HEK293 (cell line): ENCODE results near the gene ZBTB14.

Source experiments
- IKZF3 ChIP-seq: fragments of 450-650 bp; IDR thresholded peaks from 2 replicates; pipeline ENCODE4 v1.5.0; 2018; ENCODE audit warnings: missing biosample characterization, mild to moderate bottlenecking, missing genetic modification characterization, moderate library complexity
- MZF1 ChIP-seq: fragments of 450-650 bp; formaldehyde crosslinking; IDR thresholded peaks from 2 replicates; pipeline ENCODE4 v1.5.1; 2017; ENCODE audit warnings: missing biosample characterization, missing genetic modification characterization, borderline replicate concordance
- SCRT1 ChIP-seq: fragments of 450-650 bp; formaldehyde crosslinking; IDR thresholded peaks from 2 replicates; pipeline ENCODE4 v1.5.1; 2016; ENCODE audit warnings: missing biosample characterization, missing genetic modification characterization, borderline replicate concordance
- ZBTB1 ChIP-seq: fragments of 450-650 bp; formaldehyde crosslinking; IDR thresholded peaks from 2 replicates; pipeline ENCODE4 v1.5.1; 2016; ENCODE audit warnings: missing biosample characterization, missing genetic modification characterization
- ZBTB7A ChIP-seq: fragments of 450-650 bp; formaldehyde crosslinking; IDR thresholded peaks from 2 replicates; pipeline ENCODE4 v1.5.1; 2016; ENCODE audit warnings: low read depth, missing biosample characterization, missing genetic modification characterization
- ZFP37 ChIP-seq: fragments of 450-650 bp; formaldehyde crosslinking; IDR thresholded peaks from 2 replicates; pipeline ENCODE4 v1.5.1; 2016; ENCODE audit warnings: missing biosample characterization, missing genetic modification characterization
- ZNF169 ChIP-seq: fragments of 450-650 bp; formaldehyde crosslinking; IDR thresholded peaks from 2 replicates; pipeline ENCODE4 v1.5.1; 2016; ENCODE audit warnings: missing biosample characterization, missing genetic modification characterization
- ZNF19 ChIP-seq: fragments of 450-650 bp; formaldehyde crosslinking; IDR thresholded peaks from 2 replicates; pipeline ENCODE4; 2016; ENCODE audit warnings: missing biosample characterization, missing genetic modification characterization, low read depth
- ZNF211 ChIP-seq: fragments of 450-650 bp; formaldehyde crosslinking; IDR thresholded peaks from 2 replicates; pipeline ENCODE4 v1.5.1; 2016; ENCODE audit warnings: low read depth, missing biosample characterization, missing genetic modification characterization
- ZNF214 ChIP-seq: fragments of 450-650 bp; formaldehyde crosslinking; IDR thresholded peaks from 2 replicates; pipeline ENCODE4 v1.5.1; 2017; ENCODE audit warnings: missing biosample characterization, mild to moderate bottlenecking, missing genetic modification characterization, borderline replicate concordance
- ZNF23 ChIP-seq: fragments of 450-650 bp; formaldehyde crosslinking; IDR thresholded peaks from 2 replicates; pipeline ENCODE4 v1.5.1; 2016; ENCODE audit warnings: missing biosample characterization, missing genetic modification characterization, borderline replicate concordance
- ZNF274 ChIP-seq, 2 experiments: fragments of 200-500 bp in 1 of 2; fragments of 450-650 bp in 1 of 2; sonication (Bioruptor generic) in 1 of 2; formaldehyde crosslinking in 1 of 2; IDR thresholded peaks; 2 replicates each; pipeline versions ENCODE4 v1.5.1 to v1.6.1; 2014 to 2016; ENCODE audit warnings: borderline replicate concordance in 1 of 2, inconsistent platforms in 1 of 2, low read length in 1 of 2, missing biosample characterization in 1 of 2, missing genetic modification characterization in 1 of 2
- ZNF341 ChIP-seq: fragments of 450-650 bp; formaldehyde crosslinking; IDR thresholded peaks from 2 replicates; pipeline ENCODE4; 2016; ENCODE audit warnings: low read depth, missing biosample characterization, missing genetic modification characterization
- ZNF555 ChIP-seq: fragments of 450-650 bp; formaldehyde crosslinking; conservative IDR thresholded peaks from 2 replicates; pipeline ENCODE4 v1.5.1; 2017; ENCODE audit warnings: missing biosample characterization, mild to moderate bottlenecking, missing genetic modification characterization, inconsistent platforms
- ZNF629 ChIP-seq: fragments of 450-650 bp; formaldehyde crosslinking; IDR thresholded peaks from 2 replicates; pipeline ENCODE4 v1.5.1; 2017; ENCODE audit warnings: missing biosample characterization, missing genetic modification characterization
- ZNF660 ChIP-seq: fragments of 450-650 bp; IDR thresholded peaks from 2 replicates; pipeline ENCODE4 v1.5.1; 2018; ENCODE audit warnings: missing biosample characterization, mild to moderate bottlenecking, missing genetic modification characterization
- ZNF664 ChIP-seq: fragments of 450-650 bp; formaldehyde crosslinking; IDR thresholded peaks from 2 replicates; pipeline ENCODE4 v1.5.1; 2016; ENCODE audit warnings: missing biosample characterization, missing genetic modification characterization
- ZNF701 ChIP-seq: fragments of 450-650 bp; formaldehyde crosslinking; IDR thresholded peaks from 2 replicates; pipeline ENCODE4 v1.5.1; 2016; ENCODE audit warnings: missing biosample characterization, missing genetic modification characterization
- ZNF747 ChIP-seq: fragments of 450-650 bp; formaldehyde crosslinking; IDR thresholded peaks from 2 replicates; pipeline ENCODE4 v1.5.1; 2016; ENCODE audit warnings: missing biosample characterization, missing genetic modification characterization
- ZNF76 ChIP-seq: fragments of 450-650 bp; formaldehyde crosslinking; IDR thresholded peaks from 2 replicates; pipeline ENCODE4; 2016; ENCODE audit warnings: low read depth, missing biosample characterization, missing genetic modification characterization, borderline replicate concordance
- ZNF785 ChIP-seq: fragments of 450-650 bp; formaldehyde crosslinking; IDR thresholded peaks from 2 replicates; pipeline ENCODE4 v1.5.1; 2016; ENCODE audit warnings: missing biosample characterization, missing genetic modification characterization
- ZNF791 ChIP-seq: fragments of 450-650 bp; formaldehyde crosslinking; IDR thresholded peaks from 2 replicates; pipeline ENCODE4 v1.5.1; 2016; ENCODE audit warnings: missing biosample characterization, missing genetic modification characterization
- ZNF837 ChIP-seq: fragments of 450-650 bp; formaldehyde crosslinking; IDR thresholded peaks from 2 replicates; pipeline ENCODE4 v1.5.1; 2016; ENCODE audit warnings: missing biosample characterization, missing genetic modification characterization
- TF ChIP-seq, protein P1 (sequence below): fragments of 450-650 bp; formaldehyde crosslinking; conservative IDR thresholded peaks from 2 replicates; pipeline ENCODE4 v1.5.1; 2016; ENCODE audit warnings: low read depth, missing biosample characterization, missing genetic modification characterization
- TF ChIP-seq, protein P2 (sequence below): fragments of 450-650 bp; formaldehyde crosslinking; IDR thresholded peaks from 2 replicates; pipeline ENCODE4 v1.5.1; 2016; ENCODE audit warnings: missing biosample characterization, missing genetic modification characterization, low read depth
- TF ChIP-seq, protein P3 (sequence below): fragments of 450-650 bp; formaldehyde crosslinking; IDR thresholded peaks from 2 replicates; pipeline ENCODE4 v1.5.1; 2017; ENCODE audit warnings: missing biosample characterization, missing genetic modification characterization
- TF ChIP-seq, protein P4 (sequence below): fragments of 450-650 bp; formaldehyde crosslinking; IDR thresholded peaks from 2 replicates; pipeline ENCODE4 v1.5.1; 2016; ENCODE audit warnings: missing biosample characterization, missing genetic modification characterization
- TF ChIP-seq, protein P5 (sequence below): fragments of 450-650 bp; formaldehyde crosslinking; IDR thresholded peaks from 2 replicates; pipeline ENCODE4 v1.5.1; 2017; ENCODE audit warnings: missing biosample characterization, mild to moderate bottlenecking, missing genetic modification characterization, moderate library complexity
- TF ChIP-seq, protein P6 (sequence below): fragments of 450-650 bp; formaldehyde crosslinking; IDR thresholded peaks from 2 replicates; pipeline ENCODE4; 2016; ENCODE audit warnings: missing biosample characterization, missing genetic modification characterization

ZBTB14 gene

DNA sequence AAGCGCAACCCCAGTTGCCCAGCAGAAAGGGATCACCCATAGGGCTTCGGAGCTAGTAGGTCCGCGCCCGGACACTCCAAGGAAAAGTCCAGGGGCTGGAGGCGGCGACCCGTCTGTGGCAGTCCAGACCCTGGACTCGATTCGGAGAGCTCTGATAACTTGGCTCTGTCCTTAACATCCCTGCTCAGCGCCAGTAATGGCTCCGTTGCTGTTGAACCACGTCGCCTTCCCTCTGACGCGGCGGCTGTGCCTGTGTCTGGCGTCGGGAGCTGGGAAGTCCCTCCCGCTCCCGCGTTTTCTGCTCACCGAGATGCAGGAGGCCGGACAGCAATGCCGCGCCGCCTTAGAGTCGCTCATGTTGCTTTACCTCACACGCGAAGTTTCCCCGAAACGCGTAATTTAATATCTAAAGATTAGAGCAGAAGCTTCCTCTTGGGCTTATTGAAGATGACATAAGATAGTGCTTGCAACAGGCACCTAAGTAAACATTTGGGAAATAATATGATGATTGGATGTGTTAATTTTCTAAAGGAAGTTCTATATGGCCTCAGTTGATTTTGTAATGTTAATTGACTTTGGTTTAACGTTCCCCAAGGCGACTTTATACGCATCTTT lies 1.3 kb upstream of the ZBTB14 start (continued):
- no peak for TF ChIP-seq ZNF23
- TF ChIP-seq ZNF664 = no peak
- TF ChIP-seq ZNF341 (tag by site-specific recombination) = peak; percentile 86
- TF ChIP-seq ZFP37 = peak; percentile 88; the same call in 1 of the 2 replicates
- no peak for TF ChIP-seq ZNF837 (tag by site-specific recombination)
- no peak for TF ChIP-seq ZNF747
- TF ChIP-seq ZNF555 (tag by site-specific recombination) = no peak
- TF ChIP-seq ZNF76 (tag by site-specific recombination) = no peak
- TF ChIP-seq ZBTB7A (tag by site-specific recombination) = no peak
- TF ChIP-seq ZNF214 (tag by site-specific recombination) = no peak
- no peak for TF ChIP-seq SCRT1 (tag by site-specific recombination)
- TF ChIP-seq, protein P1, sequence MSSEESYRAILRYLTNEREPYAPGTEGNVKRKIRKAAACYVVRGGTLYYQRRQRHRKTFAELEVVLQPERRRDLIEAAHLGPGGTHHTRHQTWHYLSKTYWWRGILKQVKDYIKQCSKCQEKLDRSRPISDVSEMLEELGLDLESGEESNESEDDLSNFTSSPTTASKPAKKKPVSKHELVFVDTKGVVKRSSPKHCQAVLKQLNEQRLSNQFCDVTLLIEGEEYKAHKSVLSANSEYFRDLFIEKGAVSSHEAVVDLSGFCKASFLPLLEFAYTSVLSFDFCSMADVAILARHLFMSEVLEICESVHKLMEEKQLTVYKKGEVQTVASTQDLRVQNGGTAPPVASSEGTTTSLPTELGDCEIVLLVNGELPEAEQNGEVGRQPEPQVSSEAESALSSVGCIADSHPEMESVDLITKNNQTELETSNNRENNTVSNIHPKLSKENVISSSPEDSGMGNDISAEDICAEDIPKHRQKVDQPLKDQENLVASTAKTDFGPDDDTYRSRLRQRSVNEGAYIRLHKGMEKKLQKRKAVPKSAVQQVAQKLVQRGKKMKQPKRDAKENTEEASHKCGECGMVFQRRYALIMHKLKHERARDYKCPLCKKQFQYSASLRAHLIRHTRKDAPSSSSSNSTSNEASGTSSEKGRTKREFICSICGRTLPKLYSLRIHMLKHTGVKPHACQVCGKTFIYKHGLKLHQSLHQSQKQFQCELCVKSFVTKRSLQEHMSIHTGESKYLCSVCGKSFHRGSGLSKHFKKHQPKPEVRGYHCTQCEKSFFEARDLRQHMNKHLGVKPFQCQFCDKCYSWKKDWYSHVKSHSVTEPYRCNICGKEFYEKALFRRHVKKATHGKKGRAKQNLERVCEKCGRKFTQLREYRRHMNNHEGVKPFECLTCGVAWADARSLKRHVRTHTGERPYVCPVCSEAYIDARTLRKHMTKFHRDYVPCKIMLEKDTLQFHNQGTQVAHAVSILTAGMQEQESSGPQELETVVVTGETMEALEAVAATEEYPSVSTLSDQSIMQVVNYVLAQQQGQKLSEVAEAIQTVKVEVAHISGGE (tag by site-specific recombination) = peak; percentile 40; the same call in 1 of the 2 replicates
- TF ChIP-seq, protein P2, sequence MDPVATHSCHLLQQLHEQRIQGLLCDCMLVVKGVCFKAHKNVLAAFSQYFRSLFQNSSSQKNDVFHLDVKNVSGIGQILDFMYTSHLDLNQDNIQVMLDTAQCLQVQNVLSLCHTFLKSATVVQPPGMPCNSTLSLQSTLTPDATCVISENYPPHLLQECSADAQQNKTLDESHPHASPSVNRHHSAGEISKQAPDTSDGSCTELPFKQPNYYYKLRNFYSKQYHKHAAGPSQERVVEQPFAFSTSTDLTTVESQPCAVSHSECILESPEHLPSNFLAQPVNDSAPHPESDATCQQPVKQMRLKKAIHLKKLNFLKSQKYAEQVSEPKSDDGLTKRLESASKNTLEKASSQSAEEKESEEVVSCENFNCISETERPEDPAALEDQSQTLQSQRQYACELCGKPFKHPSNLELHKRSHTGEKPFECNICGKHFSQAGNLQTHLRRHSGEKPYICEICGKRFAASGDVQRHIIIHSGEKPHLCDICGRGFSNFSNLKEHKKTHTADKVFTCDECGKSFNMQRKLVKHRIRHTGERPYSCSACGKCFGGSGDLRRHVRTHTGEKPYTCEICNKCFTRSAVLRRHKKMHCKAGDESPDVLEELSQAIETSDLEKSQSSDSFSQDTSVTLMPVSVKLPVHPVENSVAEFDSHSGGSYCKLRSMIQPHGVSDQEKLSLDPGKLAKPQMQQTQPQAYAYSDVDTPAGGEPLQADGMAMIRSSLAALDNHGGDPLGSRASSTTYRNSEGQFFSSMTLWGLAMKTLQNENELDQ (tag by site-specific recombination) = no peak
- TF ChIP-seq, protein P3, sequence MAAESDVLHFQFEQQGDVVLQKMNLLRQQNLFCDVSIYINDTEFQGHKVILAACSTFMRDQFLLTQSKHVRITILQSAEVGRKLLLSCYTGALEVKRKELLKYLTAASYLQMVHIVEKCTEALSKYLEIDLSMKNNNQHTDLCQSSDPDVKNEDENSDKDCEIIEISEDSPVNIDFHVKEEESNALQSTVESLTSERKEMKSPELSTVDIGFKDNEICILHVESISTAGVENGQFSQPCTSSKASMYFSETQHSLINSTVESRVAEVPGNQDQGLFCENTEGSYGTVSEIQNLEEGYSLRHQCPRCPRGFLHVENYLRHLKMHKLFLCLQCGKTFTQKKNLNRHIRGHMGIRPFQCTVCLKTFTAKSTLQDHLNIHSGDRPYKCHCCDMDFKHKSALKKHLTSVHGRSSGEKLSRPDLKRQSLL = no peak
- no peak for TF ChIP-seq ZNF660 (tag by site-specific recombination)
- TF ChIP-seq ZNF169 (tag by site-specific recombination) = no peak
- TF ChIP-seq, protein P4, sequence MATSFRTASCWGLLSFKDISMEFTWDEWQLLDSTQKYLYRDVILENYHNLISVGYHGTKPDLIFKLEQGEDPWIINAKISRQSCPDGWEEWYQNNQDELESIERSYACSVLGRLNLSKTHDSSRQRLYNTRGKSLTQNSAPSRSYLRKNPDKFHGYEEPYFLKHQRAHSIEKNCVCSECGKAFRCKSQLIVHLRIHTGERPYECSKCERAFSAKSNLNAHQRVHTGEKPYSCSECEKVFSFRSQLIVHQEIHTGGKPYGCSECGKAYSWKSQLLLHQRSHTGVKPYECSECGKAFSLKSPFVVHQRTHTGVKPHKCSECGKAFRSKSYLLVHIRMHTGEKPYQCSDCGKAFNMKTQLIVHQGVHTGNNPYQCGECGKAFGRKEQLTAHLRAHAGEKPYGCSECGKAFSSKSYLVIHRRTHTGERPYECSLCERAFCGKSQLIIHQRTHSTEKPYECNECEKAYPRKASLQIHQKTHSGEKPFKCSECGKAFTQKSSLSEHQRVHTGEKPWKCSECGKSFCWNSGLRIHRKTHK = no peak
- TF ChIP-seq ZNF701 (tag by site-specific recombination) = no peak
- TF ChIP-seq ZBTB1 = no peak
- TF ChIP-seq ZNF211 = no peak
- TF ChIP-seq IKZF3 (tag by site-specific recombination) = peak; percentile 84
- TF ChIP-seq ZNF19 (tag by site-specific recombination) = no peak
- TF ChIP-seq, protein P5, sequence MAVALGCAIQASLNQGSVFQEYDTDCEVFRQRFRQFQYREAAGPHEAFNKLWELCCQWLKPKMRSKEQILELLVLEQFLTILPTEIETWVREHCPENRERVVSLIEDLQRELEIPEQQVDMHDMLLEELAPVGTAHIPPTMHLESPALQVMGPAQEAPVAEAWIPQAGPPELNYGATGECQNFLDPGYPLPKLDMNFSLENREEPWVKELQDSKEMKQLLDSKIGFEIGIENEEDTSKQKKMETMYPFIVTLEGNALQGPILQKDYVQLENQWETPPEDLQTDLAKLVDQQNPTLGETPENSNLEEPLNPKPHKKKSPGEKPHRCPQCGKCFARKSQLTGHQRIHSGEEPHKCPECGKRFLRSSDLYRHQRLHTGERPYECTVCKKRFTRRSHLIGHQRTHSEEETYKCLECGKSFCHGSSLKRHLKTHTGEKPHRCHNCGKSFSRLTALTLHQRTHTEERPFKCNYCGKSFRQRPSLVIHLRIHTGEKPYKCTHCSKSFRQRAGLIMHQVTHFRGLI (tag by site-specific recombination) = no peak
- peak; percentile 99 for TF ChIP-seq MZF1 (tag by site-specific recombination)
- TF ChIP-seq ZNF629 (tag by site-specific recombination) = peak; percentile 40
- no peak for TF ChIP-seq ZNF785 (tag by site-specific recombination)
- TF ChIP-seq ZNF274 (IDR thresholded peaks at IDR 0.05; ENCODE audit: low read length) = no peak
- TF ChIP-seq ZNF274 (tag by site-specific recombination; IDR thresholded peaks at IDR 0.05; ENCODE audit: borderline replicate concordance) = no peak
- TF ChIP-seq, protein P6, sequence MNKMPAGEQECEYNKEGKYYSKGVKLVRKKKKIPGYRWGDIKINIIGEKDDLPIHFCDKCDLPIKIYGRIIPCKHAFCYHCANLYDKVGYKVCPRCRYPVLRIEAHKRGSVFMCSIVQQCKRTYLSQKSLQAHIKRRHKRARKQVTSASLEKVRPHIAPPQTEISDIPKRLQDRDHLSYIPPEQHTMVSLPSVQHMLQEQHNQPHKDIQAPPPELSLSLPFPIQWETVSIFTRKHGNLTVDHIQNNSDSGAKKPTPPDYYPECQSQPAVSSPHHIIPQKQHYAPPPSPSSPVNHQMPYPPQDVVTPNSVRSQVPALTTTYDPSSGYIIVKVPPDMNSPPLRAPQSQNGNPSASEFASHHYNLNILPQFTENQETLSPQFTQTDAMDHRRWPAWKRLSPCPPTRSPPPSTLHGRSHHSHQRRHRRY (tag by site-specific recombination) = no peak
- TF ChIP-seq ZNF791 (tag by site-specific recombination) = no peak
